Activated CD8-positive, alpha-beta T cell treated with anti-CD3 and anti-CD28 coated beads for 36 hours (primary cell): Measurements from ENCODE around the gene GRM5. TPM values are rescaled to one million over a fixed set of nuclear protein-coding genes. Genes with fewer than 3 reads are reported as not detected.

ENCODE experiments used
- ATAC-seq: fragments of 200-7000 bp; cut with Tn5 transposase; one replicate; pipeline ENCODE4 v1.10.0; 2021; ENCODE audit warnings: mild to moderate bottlenecking, moderate library complexity
- CTCF ChIA-PET: fragments of 350-600 bp; sonication (Branson Sonifier 250); formaldehyde crosslinking; loops from one replicate; lab custom pipeline; 2021; ENCODE audit warnings: antibody characterized with exemption; lab: Charles Lee
- POLR2A ChIA-PET: fragments of 350-600 bp; sonication (Branson Sonifier 250); formaldehyde crosslinking; loops from one replicate; lab custom pipeline; 2021; ENCODE audit warnings: antibody characterized with exemption; lab: Charles Lee
- DNase-seq: peaks from one replicate; pipeline ENCODE4 v3.0.0-alpha.2; 2020
- H3K27ac Mint-ChIP-seq: one replicate; pipeline ENCODE4 v1.8.0; 2021; ENCODE audit warnings: mild to moderate bottlenecking, mixed read lengths
- H3K27me3 Mint-ChIP-seq: one replicate; pipeline ENCODE4 v1.8.0; 2021; ENCODE audit warnings: mixed read lengths
- H3K36me3 Mint-ChIP-seq: one replicate; pipeline ENCODE4 v1.8.0; 2021; ENCODE audit warnings: low read depth, mixed read lengths
- H3K4me1 Mint-ChIP-seq: one replicate; pipeline ENCODE4 v1.8.0; 2021; ENCODE audit warnings: low read depth, mixed read lengths
- H3K4me3 Mint-ChIP-seq: one replicate; pipeline ENCODE4 v1.8.0; 2021; ENCODE audit warnings: mild to moderate bottlenecking, moderate library complexity, mixed read lengths
- H3K9me3 Mint-ChIP-seq: one replicate; pipeline ENCODE4 v1.8.0; 2021; ENCODE audit warnings: mixed read lengths
- CTCF ChIP-seq: fragments of 200-600 bp; IDR thresholded peaks from one replicate; pipeline ENCODE4 v1.8.0; 2022; ENCODE audit warnings: antibody characterized with exemption, mild to moderate bottlenecking
- intact Hi-C: fragments of 100-400 bp; cut with micrococcal nuclease; formaldehyde crosslinking; loops from one replicate; pipeline ENCODE4 v1.10.0; 2022
- total RNA-seq, 2 experiments: library from RNA; stranded (reverse); gene quantifications; one replicate each; pipeline ENCODE4 v1.2.3, GENCODE V29; 2021

GRM5 gene
- total RNA-seq, 2 experiments from 2014 or later = not detected

GRCh38 chr11:88454881-88455280 lies 610.9 kb downstream of the GRM5 start:
- no peak for DNase-seq
- no peak overlapping the region for H3K27ac Mint-ChIP-seq
- peaks cover 2% of the 10 kb centered on the region for H3K9me3 Mint-ChIP-seq
- CTCF ChIA-PET = no interaction called here
- H3K4me1 Mint-ChIP-seq = no peaks in the 10 kb centered on the region
- H3K36me3 Mint-ChIP-seq = no peaks in the 10 kb centered on the region
- intact Hi-C loops = no loop called here
- POLR2A ChIA-PET = no interaction called here
- no peaks in the 10 kb centered on the region for H3K27me3 Mint-ChIP-seq
- no peak for ATAC-seq
- TF ChIP-seq CTCF = no peak
- H3K4me3 Mint-ChIP-seq = no peak overlapping the region

Other genes starting within 250 kb of the GRM5 start
- gene TYR, start 111.9 kb upstream of the GRM5 start, total RNA-seq = not detected